T-helper 22 cell (primary cell): Measurements from ENCODE around the gene RAB7B.

Experiments used
- DNase-seq: peaks from one replicate; pipeline ENCODE4 v3.0.0-alpha.2; 2020; ENCODE audit warnings: low read depth

RAB7B gene

DNA sequence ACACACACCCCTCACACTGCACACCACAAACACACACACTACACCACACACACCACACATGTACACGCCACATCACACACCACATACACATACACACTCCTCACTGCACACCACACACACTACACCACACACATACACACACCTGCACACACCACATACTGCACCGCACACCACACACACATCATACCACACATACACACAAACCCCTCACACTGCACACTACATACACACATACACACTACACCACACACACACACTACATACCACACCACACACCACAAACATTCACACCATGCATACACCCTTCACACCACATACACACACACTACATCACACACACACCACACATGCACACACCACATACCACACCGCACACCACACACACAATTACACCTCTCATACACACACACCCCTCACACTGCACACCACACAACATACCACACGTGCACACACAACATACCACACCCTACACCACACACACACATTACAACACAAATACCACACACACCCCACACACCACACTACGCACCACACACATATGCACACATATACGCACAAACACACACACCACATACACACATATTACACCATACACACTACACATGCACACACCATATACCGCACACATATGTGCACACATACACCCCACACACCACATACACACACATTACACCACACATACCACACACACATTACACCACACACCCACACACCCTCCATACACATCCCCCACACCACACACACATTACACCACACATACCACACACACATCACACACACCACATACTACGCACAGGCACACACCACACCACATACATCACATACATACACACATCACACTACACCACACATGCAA, 29.6 kb downstream of the RAB7B start:
- DNase-seq: no peak

DNA sequence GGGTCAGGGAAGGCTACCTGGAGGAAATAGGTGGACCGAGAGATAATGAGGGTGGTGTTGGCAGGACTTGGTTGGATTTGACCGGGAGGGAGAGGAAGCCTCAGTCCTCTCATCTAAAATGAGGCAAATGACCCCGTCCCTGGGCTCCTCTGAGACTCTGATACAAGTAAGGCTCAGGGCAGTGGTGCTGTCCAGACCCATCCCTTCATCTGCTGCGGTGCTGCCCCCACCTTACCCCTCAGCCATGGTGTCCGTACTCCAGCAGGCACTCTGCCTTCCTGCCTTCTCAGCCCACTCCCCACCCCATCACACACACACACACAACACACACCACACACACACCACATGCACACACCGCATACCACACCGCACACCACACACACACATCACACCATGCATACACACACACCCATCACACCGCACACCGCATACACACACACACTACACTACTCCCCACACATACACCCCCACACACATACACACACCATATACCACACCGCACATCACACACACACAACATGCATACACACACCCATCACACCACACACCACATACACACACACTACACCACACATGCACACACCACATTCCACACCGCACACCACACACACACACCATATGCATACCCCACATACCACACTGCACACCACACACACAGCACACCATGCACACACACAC, 30.6 kb downstream of the RAB7B start:
- no peak for DNase-seq

DNA sequence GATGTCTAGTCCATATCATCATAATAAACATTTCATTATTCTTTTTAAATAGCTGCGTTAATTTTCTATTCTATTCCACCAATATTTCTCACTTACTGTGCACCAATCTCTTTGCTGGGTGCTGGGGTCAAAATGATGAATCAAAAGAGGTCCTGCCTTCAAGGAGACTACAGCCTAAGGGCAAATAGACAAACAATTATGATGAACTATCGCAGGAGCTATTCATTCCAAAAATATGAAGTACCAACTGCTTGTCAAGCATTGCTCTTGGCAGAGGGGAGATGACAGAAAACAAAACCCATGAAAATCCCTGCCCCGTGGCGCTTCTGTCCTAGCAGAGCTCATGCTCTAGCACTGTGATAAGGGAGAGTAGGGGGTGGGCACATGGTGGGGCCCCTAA, 31.1 kb downstream of the RAB7B start:
- DNase-seq: no peak

DNA sequence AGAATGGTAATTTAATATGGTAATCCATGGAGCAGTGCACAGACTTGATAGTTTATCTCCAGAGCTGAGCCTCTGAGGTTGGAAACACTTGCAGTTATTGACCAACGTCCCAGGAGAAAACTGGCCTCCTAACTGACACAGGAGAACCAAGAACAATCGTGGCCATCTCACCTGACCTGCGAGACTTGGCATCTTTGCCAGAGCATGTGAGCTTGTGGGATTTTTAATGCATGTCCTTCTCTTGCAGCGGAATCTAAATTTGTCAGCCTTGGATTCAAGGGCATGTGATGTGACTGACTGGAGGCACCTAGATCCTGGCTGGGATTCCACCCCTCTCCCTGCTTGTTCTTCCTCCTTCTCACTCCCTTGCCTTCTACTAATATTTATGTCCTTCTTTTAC, 32.1 kb downstream of the RAB7B start:
- no peak for DNase-seq

DNA sequence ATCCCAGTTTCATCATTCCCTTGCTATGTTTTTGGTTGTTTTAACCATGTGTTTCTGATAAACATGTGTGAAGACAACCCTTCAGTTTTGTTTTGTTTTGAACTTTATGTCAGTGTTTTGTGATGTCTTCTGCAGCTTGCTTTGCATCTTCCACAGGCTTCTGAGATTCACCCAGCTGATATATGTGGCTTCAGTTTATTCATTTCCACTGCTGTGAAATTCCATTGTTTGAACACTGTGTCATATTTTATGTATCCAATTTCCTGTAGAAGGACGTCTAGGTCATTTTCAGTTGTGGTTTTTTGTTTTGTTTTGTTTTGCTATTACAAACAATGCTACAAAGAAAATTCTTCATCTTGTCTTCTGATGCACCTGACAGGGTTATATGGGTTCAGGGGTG, 32.7 kb downstream of the RAB7B start:
- no peak for DNase-seq

DNA sequence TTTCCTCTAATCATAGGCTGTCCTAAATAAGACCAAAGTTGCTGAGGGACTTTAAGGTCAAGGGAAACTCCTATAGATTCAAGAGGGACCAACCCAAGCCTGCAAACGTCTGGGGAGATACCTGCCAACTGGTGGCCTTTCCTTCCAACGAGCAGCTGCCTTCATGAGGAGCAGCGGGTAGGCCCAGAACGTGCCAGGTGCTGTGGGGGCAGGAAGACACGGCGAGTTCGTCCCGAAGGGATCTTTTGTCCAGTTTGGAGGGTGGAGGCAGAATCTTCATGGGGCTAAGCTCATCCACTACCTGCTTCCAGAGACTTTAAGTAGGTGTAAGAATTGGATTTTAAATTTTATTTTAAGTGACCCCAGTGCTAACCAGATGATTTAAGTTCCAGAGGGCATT, 34.0 kb downstream of the RAB7B start:
- no peak for DNase-seq

DNA sequence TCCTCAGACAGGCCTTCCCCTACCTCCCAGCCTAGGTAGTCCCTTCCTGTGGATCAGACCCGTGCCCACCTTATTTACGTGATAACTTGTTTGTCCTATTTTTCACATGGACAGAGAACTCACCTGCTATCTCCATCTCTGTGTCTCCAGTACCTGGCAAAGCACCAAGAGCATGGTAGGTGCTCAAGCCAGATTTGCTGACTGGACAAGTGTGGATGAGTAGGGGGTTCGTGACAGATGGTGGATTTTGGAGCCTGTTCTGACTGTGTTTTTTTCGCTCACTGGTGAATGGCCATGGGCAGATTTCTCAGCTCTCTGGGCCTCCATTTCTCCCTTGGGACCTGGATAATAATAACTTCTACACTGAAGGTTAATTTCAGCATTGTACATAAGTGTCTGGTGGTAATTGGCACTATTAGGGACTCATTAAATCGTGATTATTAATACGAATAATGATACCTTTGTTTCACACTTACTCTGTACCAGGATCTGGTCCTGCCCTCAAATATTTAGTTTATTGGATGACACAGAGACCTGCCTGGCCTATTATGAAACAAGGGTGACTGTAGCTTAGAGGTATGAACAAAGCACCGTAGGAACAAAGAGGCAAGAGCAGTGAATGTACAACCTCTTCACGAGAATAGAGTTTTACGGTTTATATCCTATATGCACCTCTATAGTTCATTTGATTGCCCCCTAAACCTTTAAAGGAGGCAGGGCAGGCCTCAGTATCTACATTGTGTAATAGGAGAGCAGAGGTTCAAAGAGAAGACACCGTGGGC, 35.5 kb downstream of the RAB7B start:
- DNase-seq: no peak

DNA sequence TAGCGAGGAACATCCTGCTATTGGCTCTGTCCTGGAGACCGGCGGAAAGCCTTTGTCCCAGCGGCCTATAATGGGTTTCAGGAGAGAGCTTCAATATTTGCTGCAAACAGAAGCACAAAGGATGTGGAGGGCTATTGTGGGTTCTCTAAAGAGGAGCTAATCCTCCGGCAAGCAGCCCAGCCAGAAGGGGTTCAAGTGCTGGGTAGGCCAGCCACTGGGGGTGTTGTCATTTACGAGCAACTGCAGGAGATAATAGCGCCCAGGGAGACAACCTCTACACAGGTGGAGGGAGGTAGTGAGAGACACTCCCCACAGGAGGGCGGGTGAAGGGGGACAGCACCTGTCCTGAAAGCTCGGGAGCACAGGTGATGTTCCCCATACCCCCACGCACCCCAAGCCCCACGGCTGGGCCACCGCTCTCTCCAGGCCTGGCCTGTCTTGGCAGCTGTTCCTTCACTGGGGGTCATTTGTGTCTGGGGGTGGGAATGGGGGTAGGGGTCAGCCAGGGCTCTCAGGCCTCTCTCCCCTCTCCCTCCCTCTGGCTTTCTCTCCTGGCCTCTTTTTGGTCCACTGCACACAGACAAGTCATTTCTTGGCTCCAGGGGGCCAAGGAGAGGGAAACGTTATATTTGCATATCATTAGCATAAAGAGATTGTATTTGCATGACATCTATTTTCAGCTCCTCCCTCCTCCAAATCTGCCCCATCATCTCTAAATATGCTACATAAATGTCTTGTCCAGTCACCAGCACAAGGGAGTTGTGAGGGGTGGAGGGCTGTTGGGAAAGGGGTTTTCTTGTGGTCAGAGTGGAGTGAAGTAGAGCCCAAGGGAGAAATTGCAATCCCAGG, 37.9 kb downstream of the RAB7B start:
- no peak for DNase-seq

DNA sequence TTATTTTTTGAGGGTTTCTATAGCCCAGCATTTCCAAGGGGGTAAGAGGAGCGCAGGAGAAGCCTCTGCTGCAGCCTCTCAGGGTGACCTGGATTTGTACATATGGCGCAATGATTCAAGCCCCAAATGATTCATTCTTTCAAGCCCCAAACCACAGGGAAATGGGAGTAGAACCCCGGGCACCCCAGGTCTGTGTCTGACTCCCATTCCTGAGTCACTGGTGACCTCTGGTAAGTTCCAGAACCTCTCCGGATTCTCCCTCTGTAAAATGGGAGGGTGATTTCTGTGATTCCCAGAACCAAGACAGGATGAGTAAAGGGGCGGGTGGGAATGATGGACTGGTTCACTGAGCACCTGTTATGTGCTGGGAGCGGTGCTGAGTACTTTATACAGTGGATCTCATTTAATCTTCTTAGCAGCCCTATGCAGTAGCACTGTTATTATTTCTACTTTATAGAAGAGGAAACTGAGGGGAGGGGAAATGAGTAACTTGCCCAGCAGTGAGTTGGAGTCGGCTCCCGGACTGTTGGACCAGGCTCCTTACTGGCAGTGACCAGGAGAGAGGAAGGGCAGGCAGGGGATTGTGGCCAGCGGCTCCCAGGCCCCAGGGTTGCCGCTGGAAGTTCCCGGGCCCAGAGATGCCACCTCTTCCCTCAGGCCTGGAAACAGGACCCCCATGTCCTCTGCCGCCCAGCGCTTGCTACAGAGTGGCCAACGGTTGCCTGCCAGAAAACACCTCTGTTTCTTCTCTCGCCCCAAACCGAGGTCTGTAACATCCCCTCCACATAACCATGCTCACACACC, 39.6 kb downstream of the RAB7B start:
- DNase-seq: no peak

DNA sequence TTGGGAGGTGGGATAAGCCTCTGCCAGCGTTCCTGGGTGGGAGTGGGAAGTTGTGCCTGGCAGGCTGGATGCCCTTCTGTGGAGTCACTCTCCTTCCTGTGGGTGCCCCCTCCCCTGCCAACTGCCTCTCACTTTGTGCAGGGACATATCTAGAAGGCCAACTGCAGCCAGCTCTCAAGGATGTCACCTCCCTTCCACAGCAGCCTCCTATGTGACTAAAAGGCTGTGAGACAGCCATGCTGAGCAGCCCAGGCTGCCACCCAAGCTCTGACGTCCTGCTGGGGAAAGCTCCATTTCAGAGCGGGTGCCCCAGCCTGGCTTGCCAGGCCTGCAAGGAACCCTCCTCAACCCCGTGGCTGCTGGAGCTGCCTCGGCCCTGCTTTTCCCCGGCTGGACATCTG, 40.4 kb downstream of the RAB7B start:
- no peak for DNase-seq

DNA sequence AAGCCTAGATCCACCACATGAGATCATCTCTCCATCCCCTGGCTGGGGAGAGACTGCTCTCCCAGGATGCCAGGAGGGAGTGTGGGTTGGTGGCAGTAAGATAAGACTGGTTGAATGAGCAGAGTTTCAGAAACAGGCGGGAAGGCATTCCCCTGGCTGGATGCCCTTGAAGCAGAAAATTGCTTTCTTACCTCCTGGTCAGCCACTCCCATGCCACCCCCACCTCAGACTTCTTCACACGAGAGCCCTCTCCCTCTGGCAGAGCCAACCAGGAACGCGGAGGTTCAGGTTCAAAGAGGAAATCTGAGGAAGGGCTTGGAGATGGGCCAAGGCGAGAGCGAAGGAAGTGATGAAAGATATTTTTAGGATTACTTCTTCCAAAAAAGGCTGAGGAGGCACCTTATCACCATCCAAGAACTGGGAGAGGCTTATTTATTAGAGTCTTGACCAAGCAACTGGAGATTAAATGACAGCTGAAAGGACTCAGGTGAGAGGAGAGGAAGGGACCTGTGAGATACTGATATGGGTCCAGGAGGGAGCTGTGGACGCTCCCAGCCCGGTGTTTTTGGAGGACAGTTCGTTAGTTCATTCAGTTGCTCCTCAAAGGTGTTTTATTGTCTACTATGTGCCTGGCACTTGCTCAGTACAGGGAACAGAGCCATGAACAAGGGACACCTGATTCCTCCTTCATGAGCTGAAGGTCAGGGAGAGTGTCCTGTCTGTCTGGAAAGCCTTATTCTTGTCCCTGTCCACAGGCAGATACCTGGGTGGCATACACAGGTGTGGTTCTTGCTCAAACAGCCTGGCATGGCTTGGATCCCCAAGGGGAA, 41.0 kb downstream of the RAB7B start:
- DNase-seq: no peak

DNA sequence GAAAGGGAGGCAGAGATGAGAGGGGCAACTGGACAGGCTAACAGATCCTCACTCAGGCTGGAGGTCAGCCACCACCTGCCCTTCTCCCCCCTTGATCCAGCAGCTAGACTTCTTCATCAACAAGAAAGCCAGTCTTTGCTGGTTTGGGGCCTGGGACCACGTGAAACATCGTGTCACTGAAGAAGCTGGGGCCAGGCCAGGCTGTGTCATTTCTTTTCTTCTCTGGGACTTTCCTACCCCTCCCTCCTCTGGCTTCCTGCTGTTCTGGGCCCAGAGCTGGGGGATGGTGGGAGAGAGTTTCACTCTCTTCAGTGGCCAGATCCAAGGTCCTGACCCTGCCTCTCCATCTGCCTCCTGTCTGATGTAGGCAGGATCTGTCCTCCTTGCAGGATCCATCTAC, 41.8 kb downstream of the RAB7B start:
- no peak for DNase-seq

DNA sequence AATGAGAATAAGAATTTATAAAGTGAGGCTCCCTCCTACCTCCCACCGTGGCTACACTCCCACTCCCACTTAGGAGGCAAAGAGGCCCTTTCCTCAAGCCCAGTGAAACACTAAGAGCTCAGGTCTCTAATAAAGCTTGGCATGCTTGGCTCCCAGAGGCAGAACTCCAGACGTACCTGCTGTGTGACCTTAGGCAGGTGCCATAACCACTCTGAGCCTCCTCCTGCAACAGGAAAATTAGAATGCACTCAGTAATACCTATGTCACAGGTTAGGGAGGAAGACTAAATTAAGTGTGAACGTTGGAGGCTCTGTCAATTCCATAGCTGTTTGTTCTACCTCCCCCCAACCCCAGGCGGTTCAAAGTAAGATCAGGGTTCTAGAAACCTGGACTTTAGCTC, 43.4 kb downstream of the RAB7B start:
- DNase-seq: no peak

DNA sequence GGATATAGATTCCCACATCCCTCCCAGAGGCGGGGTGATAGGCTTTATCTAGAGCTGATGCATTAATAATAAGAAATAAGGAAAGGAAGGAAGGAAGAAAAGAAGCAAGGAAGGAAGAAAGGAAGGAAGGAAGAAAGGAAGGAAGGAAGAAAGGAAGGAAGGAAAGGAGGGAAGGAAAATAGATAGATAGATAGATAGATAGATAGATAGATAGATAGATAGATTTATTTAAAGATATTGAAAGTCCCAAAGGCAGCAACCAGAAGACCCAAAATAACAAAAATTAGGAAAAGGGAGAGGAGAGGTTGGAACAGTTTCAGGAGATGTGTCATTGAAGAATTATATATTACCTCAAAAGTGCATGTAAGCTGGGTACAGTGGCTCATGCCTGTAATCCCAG, 47.7 kb downstream of the RAB7B start:
- DNase-seq: no peak

DNA sequence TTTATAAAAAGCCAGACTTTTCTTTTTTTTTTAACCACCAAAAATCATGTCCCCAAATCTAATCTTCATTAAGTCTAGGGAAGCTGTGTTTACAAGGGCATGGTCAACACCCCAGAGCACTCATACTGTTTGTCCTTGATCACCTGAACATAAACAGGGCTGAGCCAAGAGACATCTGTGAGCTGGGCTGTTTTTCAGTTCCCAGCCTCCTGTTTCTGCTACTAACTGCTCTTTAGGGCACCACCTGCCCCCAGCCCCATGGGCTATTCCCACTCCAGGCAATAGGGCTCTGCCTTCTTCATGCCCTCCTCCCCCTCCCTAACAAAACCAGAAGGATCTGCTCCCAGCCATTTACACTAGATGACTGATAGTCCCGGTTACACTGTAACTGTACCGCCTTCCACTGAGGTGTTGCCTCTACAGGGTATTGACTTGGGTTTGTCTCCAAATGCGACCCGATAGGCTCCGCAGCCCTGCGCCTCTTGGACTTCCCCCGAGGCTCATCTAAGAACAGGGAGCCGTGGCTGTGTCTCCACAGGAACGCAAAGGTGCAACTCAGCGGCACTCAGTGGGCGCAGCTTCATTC, 48.3 kb downstream of the RAB7B start:
- DNase-seq: no peak

DNA sequence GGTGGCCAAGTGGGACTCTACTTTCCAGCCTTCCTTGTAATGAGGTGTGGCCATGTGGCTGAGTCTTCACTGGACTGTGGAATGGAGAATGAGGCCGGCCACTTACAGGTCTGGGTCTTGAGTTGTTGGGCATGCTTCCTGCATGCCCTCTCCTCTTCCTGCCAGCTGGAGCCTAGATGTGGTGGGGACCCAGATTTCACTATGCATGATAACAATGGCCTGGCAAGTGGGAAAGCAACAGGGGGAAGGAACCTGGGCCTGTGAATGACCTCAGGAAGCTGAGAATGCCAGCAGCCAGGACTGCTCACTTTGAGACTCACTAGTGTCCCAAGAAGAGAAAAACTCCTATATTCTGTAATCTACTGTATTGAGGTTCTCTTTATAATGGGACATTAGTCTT, 51.4 kb downstream of the RAB7B start:
- no peak for DNase-seq

DNA sequence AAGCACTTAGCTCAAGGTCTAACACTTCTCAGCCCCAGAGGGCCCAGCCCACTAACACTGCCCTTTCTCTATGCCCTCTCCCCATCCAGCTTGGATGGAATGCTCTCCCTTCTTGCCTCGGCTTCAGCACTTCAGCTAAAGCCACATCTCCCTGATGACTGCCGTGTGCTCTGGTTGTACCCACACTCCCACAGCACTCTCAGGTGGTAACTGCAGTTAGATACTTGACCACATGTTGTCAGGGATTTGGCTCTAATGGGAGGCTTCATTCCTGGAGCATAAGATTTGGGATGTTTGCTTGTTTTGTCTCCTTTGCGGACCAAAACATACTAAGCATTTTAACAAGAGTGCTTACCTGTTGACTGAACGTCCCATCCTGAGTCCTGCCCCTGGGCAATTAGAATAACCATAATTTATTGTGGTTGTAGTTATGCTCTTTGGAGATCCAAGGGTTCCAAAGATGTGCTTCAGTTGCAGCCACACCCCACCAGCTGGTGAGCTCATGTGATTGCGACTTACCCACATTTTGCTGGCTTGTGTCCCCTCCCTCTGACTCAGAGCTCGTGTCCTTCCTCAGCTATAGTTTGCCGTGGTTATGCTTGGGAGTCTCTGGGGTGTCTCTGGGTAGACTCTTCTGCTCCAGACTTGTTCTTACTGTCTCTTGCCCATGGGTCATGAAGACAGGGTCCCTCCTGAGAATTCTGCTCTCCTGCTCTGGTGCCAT, 52.2 kb downstream of the RAB7B start:
- DNase-seq: no peak

DNA sequence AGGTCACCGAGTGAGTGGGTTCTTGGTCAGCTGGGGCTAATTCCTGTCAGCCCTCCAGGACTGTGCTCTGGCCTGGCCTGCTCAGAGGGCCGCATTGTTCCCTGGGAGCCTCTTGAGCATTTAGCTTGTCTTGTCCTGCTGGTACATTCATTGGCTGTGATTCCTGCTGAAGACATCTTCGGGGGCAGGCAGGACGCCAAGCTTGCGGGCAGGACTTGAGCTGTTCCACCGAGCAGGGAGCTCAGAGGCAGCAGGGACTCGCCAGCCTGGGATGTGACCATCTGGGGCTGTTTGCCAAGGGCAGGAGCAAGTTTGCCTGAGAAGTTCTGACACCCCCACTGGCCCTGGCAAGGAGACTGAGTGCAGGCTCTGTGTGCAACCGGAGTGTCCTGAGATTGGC, 52.9 kb downstream of the RAB7B start:
- no peak for DNase-seq

DNA sequence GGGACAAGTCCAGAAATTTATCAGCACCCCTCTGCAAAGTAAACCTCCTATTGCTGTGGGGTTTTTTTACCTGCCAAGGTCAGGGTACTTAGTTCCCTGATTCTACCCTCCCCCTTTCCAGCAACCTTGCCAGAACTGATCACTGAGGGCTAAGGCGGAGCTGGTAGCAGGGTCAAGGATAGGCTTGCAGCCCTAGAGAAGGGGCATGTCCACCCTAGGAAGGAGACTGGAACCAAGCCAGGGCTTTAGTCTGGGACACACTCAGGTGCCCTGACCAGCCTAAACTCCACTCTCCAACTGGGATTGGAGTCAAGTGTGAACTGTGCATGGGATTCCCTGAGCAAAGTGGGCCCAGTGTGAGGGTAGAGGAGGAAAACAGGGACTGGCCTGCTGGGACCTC, 53.4 kb downstream of the RAB7B start:
- DNase-seq: no peak
